NCI-H510A (cell line): ENCODE results near the gene SNED1.

Experiments used
- DNase-seq: peaks from one replicate; lab custom pipeline; 2025; lab: John Stamatoyannopoulos, UW

SNED1 gene

DNA sequence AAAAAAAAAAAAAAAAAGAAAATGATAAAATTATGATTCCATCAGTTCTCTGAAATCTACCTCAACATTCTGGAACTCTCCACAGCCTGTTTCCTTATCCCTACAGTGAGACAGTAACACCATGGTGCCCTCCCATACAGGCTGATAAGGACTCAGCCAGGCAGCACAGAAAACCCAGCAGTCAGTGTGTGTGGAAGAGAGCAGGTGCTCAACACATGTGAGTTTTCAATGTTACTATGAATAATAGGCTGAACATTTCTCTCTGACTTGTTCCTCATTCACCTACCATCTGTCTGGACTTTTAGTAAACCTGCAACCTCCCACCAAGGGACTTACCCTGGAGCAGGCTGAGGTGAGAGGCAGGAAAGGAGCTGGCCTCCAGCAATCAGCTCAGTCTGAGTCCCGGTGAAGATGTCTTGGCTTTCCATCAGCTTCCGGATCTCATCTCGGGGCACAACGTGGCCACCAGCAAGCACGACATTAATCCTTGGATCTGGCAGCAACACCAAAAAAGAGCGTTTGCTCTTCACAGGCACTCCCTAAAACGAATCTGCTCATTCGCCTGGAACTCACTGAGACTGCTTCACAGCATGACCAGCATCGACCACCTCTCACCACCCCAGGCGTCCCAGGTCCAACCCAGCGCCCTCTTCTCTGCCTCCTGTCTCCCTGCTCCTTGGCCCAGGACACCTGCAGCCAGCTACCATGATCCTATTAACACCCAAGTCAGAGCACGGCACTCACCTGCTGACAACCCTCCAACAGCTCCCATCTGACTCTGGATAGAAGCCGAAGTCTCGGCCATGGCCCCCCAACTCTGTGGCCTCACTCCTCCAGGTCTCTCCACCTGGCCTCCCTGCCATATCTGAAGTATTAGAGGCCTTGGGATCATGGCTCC, 134.4 kb downstream of the SNED1 start:
- DNase-seq: no peak

DNA sequence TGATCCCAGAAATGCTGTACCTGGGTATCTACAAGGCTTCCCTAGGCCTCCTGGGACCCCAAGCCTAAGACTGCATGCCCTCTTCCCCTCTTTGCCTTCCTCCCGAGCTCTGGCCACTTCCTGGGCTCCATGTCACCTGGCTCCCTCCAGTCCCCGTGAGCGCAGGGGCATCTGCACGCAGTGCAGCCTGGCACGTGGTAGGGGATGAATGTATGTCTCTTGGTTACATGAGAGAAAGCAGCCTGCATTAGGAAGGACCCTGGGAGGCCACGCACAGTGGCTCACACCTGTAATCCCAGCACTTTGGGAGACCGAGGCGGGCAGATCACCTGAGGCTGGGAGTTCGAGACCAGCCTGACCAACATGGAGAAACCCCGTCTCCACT, 135.0 kb downstream of the SNED1 start:
- DNase-seq: no peak

DNA sequence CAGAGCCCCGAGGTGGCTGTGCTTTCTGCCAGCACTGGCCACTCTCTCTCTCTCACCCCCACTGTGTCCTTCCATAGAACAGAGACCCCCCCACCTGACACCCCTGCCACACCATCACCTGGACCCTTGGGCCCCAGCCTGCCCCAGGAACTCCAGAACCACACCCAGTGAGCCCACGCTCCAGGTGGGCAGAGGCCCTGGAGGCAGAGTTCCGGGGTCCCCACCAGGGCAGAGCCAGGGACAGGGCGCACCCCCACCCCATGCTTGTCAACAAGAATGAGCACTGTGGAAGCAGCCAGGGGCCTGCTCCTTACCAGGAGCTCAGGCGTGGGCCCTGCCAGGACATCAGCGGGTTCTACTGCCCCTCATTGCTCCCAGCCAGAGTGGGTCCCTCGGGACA, 136.3 kb downstream of the SNED1 start:
- DNase-seq: no peak

GRCh38 chr2:241135737-241136136, 137.3 kb downstream of the SNED1 start:
- no peak for DNase-seq

DNA sequence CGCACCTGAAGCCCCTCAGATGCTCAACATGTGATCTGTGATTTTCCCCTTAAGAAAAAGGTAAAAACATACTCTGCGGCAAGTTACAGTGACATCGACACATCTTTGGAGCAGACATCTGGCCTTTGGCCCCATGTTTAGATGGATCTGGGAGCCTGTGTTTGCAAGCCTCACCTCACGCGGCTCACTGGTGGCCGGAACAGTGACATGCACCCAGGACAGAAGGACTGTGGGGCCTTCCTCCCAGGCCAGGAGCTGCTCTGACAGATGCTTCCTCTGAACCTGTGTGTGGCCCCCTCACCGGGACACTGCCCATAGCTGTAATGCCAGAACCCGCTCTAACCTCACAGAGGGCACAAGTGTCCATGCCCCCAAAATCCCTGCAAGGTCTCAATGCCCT, 137.8 kb downstream of the SNED1 start:
- no peak for DNase-seq

DNA sequence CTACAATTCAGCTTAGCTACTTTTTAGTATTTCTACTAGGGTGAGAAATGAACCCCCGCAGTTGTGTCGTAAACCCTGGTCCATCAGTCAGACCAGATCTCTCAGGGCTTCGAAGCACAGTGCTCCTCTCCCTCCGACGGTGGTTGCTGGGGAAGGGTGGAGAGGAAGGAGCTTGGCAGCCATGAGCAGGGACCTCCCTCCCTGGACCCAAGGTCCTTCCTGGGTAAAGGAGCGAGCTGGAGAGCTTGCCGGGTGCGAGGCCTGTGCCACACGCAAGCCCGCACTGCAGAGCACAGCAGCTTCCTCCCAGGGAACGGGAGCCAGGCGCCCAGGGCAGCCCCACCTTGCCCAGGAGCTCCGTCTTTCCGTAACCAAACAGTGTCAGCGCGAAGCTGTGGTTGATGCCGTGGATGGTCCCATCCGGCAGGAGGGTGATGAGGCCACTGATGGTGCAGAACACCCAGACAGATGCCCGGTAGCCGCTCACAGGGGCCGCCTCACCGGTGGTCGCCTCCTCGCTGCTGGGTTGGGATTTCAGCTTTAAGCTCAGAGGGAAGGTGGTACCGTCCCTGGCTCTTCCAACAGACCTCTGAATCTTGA, 138.3 kb downstream of the SNED1 start:
- DNase-seq: no peak

DNA sequence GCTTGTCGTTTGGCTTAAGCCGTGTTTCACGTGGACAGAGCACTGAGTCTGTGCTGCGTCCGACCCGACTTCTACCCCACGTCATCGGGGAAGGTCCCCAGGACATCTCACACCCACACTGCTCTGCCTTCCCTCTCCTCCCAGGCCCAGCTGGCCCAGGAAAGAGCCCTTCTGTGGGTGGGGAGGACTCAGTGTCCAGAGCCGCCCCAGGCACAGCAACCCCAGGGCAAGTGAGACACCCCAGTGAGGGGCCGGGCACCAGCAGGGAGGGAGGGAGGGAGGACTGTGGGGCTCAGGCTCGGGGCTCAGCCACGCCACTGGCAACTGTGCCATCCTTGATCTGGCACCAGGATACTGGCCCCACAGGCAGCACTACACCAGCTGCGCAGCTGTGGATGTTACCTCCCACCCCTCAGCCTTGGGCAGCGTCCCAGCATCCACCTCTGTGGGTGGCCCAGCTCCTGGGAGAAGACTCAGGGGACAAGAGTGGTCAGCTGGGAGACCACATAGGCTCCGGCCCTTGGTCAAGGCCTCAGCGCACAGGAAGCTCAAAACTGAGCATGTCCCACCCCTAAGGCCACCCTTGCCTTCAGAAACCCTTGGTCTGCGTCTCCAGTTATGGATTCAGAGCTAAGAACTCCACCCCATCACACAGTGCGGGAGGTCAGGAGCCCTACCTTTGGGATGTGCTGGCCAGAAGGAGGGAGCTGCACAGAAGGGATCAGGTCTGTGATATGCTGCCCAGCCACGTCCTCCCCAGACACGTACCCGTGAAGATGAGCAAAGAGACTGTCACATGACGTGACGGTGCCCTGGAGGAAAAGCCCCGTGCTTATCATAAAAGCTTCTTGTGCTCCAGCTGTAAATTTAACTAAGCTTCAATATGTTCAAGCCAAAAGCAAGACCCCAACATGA, 139.1 kb downstream of the SNED1 start:
- no peak for DNase-seq

- DNase-seq: no peak
Observed at GRCh38 chr2:241138471-241138870, 140.1 kb downstream of the SNED1 start.

- no peak for DNase-seq
Observed at GRCh38 chr2:241139531-241140444, 141.4 kb downstream of the SNED1 start.

GRCh38 chr2:241140445-241140840, 142.0 kb downstream of the SNED1 start:
- no peak for DNase-seq

- no peak for DNase-seq
Observed at GRCh38 chr2:241141214-241141770, 142.9 kb downstream of the SNED1 start.

DNA sequence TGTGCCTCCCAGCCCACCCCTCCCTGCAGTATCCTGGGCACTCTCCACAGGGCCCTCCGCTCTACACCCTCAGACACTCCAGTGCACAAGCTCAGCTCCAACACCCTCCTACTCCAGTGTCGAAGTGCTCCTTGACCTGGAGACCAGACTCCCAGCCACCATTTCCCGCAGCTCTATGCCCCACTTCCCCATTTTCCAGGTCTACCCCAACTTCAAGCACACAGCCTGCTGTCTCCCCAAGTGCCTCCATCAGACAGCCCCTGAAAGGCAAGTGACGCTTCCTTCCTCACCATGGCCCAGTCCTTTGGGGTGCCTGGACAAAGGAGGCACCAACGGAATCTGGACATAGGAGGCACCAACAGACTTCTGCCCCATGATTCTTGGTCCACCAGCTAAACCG, 143.6 kb downstream of the SNED1 start:
- no peak for DNase-seq

- DNase-seq: no peak
Observed at GRCh38 chr2:241142593-241142992, 144.2 kb downstream of the SNED1 start.
